Activated T-cell treated with anti-CD3 and anti-CD28 coated beads, Interleukin-2, amount 50 U/mL, for 48 hours (primary cell): ENCODE measurements around the gene PIP4K2A.
"Not testable (repeated sequence)": the region's sequence is repeated elsewhere in the genome, so short reads cannot be mapped to it uniquely, and the experiment has no call there.

Experiments
- DNase-seq, 2 experiments: peaks; one replicate each; pipeline ENCODE4 v3.0.0-alpha.2; 2020

PIP4K2A gene

DNA sequence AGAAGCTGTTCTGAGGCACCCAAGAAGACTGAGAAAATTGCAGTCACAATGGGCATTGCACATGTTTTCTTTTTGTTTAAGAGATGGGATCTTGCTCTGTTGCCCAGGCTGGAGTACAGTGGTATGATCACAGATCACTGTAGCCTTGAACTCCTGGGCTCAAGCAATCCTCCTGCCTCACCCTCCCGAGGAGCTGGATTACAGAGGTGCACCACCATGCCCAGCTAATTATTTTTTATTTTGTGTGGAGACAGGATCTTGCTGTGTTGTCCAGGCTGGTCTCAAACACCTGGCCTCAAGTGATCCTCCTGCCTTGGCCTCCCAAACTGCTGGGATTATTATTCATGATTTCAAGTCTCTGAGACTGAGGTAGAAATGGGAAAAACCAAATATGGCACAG is 168.7 kb downstream of the PIP4K2A start:
- no peak for DNase-seq

DNA sequence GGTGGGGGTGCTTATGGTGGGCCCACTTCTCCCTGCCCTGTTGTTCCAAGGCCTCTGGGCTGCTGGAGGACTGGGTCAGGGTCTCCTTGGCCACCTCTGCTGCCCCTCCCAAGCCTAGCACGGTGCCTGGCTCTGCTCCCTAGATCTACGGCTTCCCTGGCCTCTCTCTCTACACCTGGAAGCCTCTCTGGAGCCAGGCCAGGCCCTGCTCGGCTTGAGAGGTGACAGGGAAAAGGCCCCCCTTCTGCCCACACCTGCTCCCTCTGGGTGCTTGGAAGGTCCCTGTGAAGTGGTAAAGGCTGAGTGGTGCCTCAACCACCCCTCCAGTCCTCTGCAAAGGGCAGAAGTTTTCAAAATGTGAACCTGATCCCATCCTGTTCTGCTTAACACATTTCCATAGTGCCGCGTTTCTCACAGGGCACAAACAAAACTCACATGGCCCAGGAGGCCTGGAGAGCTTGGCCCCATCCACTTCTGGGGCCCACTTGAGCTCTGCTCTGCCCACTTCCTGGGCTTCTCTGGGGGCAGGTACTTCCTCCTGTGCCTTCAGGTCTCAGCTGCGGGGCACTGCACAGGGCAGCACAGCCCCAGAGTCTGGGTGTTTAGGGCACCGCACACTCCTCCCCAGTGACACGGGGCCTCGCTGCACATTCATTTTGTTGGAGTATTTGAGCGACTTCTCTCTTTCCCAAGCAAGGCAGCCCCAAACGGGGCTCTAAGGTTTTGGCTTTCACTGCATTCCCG is 169.9 kb downstream of the PIP4K2A start:
- DNase-seq, result no peak

DNA sequence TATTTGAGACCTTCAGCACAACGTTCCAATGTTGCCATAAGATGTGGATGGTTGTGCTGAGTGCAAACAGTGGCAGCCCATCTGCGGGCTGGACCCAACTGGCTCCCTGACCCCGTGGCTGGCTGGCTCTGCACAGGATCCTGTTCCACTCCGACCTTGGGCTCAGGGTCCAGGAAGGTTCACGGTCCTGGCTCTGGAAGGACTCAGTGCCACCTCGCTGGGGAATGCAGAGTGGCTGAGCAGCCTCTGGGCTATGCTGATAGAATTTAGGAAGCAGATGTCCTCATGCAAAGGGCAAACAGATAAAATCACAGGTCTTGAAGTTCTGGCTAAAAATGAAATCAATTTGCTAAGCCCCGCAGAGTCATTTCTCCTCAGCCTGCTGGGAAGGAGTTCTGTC is 171.6 kb downstream of the PIP4K2A start:
- no peak for DNase-seq

DNA sequence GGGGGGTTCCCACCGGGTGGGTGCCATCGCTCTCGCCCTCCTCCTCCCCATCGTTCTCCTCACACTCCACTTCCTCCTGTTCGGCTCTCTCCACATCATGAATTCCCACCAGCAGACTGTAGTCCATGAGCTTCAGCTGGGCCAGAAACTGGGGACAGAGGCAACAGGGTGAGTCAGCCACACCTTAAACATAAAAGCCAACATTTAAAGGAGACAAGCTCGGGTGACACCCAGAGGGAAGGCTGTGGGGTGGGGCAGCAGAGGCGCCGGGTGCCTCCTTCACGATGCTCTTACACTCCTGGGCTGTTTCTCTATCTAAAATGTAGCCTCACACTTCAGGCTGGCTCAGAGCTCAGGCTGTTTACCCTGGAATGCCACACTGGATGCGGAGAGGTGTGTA is 172.5 kb downstream of the PIP4K2A start:
- no peak for DNase-seq

DNA sequence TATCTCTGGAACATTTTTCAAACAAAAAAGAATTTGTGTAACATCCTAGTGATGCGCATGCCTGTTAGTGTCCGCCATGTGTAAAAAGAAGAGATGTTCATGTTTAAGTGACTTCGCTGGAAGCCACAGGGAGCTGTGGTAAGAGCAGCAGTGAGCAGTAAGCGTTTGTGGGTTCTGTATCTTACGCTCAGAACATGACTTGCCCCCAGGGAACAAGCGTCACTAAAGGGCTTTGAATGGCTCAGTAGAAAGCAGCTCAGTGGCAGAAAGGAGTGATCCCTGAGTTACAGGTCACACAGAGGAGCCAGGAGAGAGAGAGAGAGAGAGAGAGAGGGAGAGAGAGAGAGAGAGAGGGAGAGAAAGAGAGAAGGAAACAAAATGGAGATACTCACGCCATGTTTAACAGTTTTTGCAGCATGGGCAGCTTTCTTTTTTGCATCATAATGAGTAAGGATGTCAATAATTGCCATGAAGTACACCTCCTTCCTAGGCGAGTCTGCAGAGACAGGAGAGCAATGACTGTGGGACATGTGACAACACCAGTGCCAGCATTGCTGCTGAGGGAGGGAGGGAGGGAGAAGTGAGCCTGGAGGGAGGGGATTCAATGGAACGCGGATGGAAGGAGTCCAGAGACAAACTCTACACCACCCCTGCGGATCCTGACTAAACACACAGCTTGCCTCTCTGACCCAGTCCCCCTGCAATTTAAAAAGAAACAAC is 174.6 kb downstream of the PIP4K2A start:
- DNase-seq, result no peak

DNA sequence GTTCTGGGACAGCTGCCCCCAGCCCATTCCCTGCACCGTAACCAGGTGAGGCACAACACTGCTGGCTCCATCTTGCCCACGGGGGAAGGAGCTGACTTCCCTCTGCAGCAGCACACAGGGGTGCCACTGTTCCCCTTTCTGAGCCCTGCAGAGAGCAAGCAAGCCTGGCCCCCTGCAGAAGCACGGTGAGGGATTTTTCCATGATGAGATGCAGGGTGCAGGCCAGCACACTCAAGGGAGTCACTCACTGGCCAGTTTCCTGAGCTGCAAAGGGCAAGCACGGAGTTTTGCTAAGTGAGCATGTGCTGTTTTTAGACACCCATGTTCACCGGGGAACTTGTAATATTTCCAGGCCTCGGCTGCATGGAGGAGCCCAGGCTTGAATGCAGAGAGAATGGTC is 176.6 kb downstream of the PIP4K2A start:
- DNase-seq, result no peak

DNA sequence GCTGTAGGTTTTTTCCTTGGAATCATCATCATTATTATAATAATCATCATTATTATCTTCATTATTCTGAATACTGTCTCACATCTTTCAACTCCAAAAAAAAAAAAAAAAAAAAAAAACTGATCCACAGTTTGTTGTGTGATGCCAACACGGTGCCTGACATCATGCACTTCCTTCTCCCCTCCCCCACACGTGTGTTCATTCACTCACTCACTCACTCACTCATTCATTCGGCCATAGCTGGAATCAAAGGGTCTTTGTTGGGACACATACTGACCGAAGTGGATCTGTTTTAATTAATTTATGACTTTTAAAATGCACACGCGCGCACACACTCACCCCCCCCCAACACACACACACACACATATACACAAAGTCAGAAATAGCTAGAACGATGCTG is 177.8 kb downstream of the PIP4K2A start:
- no peak for DNase-seq

DNA sequence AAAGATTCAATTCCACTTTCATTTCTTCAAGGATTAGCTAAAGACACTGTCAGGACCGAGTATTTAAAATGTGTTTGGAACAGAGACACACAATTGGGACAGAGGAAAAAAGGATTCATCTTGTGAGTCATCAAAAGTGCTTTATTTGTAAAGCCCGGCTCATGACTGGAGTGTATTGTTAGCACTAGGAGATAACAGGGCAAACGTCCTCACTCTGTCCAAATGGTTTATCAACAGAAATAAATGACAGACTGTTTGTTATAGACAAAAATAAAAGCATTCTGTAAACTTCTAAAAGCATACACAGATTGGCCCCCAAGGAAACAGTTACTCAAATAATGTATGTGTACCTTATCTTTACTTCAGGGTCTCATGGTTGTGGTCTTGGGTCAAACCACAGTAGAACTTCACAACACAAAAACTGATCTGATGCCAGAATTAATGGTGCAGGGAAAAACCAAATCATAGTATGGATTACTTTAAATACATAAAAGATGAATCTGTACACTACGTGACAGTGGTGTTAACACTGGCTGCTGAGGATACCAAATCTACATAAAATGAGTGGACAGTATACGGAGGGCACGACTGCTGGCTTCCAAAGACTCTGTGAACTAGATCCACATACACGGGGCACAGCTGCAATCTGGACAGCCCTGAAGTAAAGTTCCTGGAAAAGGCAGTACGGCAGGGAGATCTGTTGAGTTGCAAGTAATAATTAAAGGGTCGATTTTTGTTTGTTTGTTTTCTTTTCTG is 179.4 kb downstream of the PIP4K2A start:
- no peak for DNase-seq

DNA sequence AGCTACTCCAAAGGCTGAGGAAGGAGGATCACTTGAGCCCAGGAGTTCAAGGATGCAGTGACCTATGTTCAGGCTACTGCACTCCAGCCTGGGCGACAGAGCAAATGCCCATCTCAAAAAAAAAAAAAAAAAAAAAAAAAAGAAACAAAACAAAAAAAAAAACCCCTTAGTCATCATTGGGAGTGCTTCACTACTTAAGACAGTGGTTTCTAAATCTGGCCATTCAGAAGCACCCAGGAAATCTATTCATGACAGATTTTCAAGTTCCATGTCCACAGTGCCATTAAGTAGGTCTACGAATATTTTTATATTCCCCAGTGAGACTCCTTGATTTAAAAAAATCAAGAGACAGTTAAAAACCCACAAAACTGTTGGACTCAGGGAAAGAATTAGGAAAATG is 182.9 kb downstream of the PIP4K2A start:
- no peak for DNase-seq

DNA sequence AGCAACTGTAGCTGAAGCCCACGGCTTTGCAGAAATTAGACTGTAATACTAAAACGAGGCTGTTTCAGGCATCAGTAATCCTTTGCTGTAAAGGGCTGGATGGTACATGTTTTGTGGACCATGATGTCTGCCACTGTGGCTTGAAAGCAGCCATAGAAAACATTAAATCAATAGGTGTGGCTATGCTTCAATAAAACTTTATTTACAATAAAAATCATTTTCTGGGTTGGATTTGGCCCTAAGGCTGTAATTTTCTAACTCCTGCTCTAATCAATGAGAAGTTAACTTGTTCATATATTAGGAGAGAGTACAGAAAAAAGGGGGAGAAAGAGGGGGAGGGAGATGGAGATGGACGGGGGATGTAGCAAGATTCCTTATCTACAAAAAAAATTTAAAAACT is 183.4 kb downstream of the PIP4K2A start:
- DNase-seq, result no peak

DNA sequence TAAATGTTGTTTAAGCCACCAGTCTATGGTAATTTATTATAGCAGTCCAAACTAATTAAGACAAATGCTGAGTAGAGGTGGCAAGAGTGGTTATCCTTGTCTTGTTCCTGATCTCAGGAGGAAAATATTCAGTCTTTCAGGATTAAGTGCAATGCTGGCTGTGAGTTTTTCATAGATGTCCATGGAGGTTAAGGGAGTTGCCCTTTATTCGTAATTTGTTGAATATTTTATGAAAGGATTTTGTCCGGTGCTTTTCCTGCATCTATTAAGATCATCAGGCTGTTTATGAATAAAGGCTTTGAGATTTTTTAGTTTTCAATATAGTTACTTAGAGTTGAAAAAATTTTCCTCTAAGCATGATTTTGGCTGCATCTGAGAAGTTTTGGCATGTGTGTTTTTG is 186.9 kb downstream of the PIP4K2A start:
- no peak for DNase-seq

DNA sequence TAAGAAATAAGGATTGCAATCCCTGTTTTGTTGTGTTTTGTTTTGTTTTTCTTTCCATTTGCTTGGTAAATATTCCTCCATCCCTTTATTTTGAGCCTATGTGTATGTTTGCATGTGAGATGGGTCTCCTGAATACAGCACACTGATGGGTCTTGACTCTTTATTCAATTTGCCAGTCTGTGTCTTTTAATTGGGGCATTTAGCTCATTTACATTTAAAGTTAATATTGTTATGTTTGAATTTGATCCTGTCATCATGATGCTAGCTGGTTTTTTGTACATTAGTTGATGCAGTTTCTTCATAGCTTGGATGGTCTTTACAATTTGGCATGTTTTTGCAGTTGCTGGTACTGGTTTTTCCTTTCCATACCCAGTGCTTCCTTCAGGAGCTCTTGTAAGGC is 190.0 kb downstream of the PIP4K2A start:
- DNase-seq, result not testable (repeated sequence)

DNA sequence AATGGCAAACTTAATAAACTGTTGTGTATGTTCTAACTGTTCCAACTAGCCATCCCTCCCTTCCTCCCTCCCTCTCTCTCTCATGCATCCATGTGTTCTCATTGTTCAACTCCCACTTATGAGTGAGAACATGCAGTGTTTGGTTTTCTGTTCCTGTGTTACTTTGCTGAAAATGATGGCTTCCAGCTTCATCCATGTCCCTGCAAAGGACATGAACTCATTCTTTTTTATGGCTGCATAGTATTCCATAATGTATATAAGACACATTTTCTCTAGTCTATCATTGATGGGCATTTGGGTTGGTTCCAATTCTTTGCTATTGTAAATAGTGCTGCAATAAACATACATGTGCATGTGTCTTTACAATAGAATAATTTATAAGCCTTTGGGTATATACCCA is 193.7 kb downstream of the PIP4K2A start:
- not testable (repeated sequence) for DNase-seq

DNA sequence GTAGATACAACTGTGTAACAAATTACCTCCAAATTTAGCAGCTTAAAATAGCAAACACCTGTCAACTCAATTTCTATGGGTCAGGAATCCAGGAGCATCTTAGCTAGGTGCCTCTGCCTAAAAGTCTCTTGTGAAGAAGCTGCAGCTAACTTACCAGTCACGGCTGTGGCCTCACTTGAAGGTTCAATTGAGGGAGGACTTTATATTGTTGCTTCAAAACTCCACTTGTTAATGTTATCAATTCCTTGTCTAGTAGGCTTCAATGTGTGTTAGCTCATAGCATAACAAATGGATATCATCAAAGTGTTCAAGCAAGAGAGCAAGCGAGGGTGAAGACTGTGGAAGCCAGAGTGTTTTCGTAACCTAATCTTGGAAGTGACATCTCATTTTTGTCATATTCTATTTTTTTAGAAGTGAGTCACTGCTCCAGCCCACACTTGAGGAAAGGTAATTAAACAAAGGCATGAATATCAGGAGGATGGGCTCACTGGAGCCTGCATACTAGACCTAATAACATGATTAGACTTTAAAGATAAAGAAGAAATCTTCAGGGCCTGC is 196.1 kb downstream of the PIP4K2A start:
- DNase-seq, result no peak

DNA sequence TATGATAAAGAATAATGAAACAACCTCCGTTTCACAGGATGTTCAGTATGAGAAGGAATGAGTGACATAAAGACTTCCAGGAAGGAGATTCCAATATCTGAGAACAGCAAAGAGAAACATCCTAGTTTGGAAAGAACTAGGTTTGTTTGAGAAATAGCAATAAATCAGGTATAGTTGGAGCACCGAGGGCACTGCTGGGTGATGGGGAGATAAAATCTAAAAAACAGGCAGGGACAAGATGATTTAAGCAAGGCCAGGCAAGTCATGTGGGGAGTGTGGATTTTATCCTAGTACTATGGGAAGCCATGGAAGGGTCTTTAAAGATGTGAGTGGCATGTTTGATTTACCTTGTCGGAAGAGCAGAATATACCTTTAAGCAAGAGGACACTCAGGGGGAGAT is 199.4 kb downstream of the PIP4K2A start:
- DNase-seq, result no peak

DNA sequence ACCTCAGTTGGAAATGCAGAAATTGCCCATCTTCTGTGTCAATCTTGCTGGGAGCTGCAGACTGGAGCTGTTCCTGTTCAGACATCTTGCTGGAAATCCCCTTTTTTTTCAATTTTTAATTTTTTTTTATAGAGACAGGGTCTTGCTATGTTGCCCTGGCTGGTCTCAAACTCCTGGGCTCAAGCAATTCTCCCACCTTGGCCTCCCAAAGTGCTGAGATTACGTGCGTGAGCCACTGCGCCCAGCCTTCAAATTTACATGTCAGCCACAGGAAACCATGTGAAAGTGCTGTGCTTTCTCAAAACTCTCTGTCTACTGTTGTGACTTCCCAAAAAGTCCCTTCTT is 200.0 kb downstream of the PIP4K2A start:
- not testable (repeated sequence) for DNase-seq

DNA sequence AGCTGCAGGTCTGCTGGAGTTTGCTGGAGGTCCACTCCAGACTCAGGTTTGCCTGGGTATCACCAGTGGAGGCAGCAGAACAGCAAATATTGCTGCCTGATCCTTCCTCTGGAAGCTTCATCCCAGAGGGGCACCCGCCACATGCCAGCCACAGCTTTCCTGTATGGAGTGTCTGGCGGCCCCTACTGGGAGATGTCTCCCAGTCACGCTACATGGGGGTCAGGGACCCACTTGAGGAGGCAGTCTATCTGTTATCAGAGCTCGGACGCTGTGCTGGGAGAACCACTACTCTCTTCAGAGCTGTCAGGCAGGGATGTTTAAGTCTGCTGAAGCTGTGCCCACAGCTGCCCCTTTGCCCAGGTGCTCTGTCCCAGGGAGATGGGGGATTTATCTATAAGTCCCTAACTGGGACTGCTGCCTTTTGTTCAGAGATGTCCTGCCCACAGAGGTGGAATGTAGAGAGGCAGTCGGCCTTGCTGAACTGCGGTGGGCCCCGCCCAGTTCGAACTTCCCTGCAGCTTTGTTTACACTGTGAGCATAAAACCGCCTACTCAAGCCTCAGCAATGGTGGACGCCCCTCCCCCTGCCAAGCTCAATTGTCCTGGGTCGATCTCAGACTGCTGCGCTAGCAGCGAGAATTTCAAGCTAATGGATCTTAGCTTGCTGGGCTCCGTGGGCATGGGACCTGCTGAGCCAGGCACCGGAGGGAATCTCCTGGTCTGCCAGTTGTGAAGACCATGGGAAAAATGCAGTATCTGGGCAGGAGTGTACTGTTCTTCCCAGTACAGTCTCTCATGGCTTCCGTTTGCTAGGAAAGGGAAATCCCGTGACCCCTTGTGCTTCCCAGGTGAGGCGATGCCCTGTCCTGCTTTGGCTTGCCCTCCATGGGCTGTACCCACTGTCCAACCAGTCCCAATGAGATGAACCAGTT is 200.6 kb downstream of the PIP4K2A start:
- DNase-seq, result not testable (repeated sequence)

DNA sequence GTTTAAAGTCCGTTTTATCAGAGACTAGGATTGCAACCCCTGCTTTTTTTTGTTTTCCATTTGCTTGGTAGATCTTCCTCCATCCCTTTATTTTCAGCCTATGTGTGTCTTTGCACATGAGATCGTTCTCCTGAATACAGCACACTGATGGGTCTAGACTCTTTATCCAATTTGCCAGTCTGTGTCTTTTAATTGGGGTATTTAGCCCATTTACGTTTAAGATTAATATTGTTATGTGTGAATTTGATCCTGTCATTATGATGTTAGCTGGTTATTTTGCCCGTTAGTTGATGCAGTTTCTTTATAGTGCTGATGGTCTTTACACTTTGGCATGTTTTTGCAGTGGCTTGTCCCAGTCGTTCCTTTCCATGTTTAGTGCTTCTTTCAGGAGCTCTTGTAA is 202.4 kb downstream of the PIP4K2A start:
- DNase-seq, result not testable (repeated sequence)

DNA sequence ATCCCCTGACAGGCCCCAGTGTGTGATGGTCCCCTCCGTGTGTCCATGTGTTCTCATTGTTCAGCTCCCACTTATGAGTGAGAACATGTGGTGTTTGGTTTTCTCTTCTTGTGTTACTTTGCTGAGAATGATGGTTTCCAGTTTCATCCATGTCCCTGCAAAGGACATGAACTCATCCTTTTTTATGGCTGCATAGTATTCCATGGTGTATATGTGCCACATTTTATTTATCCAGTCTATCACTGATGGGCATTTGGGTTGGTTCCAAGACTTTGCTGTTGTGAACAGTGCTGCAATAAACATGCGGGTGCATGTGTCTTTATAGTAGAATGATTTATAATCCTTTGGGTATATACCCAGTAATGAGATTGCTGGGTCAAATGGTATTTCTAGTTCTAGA is 206.2 kb downstream of the PIP4K2A start:
- DNase-seq, result not testable (repeated sequence)

DNA sequence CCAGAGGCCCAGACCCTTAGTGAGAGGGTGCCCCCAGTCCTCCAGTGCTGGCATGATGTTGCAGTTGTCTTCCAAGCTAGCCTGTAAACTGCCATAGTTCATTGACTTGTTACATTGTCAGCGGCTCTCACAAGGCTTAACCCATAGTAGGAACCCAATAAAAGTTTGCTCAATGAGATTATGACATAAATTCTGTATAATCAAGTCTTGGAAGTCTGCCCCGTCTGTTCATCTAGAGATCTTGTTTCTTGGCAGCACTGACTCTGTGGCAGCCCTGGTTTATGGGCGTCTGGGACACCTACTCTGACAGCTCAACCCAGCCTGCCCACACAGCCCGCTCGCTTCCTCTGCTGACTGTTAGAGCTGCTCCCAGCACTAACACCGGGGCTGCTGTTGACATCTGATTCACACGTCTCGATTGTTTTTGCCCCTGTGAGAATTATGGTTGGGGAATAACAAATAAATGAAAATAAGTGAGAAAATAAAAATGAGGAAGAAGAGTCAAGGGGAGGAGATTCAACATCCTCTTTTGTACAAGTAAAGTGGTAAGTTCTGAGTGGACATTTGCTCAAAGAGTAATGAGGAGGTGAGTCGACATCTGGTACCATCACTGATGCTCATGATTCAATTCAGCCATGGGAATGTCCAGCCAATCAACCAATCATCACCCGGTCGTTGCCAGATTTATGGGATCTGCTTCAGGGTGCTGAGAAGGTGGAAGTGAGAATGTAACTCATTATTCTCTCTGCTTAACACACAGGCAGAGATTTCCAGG is 208.3 kb downstream of the PIP4K2A start:
- DNase-seq, result peak; percentile 54 to 68

DNA sequence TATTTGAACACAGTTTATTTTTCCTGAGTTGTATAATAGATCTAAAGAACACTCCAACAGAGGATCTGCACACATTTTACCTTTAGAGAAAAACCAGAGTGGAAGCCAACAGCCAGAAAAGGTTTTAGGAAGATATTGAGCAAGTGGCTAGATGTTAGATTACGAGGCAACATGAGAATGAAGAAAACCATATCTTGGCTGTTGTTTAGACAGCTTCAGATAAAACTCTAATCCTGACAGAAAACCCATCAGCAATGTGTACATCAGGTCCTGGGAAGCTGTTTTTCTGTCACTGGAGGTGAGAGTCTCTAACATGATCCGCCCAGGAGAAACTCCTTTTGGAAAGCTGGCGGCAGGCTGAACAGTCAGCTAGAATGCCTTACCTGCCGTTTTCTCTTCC is 209.6 kb downstream of the PIP4K2A start:
- no peak for DNase-seq
